Lung (tissue), 12 donors: ENCODE data around the gene MKLN1. TPM values are rescaled to one million over a fixed set of nuclear protein-coding genes. Genes with fewer than 3 reads are reported as not detected.

Experiments used
- ATAC-seq: fragments of 200-7000 bp; cut with Tn5 transposase; one replicate; pipeline ENCODE4 v1.9.1; 2020; ENCODE audit warnings: moderate number of reproducible peaks; ENCODE audit not compliant: insufficient read depth, low FRiP score
- DNase-seq, 3 donors: peaks; one replicate each; pipeline ENCODE4 v3.0.0-alpha.2; 2013 to 2017
- H3K27ac ChIP-seq, 2 donors: one replicate each; pipeline ENCODE4 v1.5.1; 2013; ENCODE audit warnings: mild to moderate bottlenecking in 2 of 2, moderate library complexity in 2 of 2, control low read depth in 1 of 2, inconsistent platforms in 1 of 2, low read depth in 1 of 2, low read length in 1 of 2
- H3K27me3 ChIP-seq, 3 donors: one replicate each; pipeline ENCODE4 v1.5.1; 2013; ENCODE audit warnings: low read length in 2 of 3; ENCODE audit not compliant: control insufficient read depth in 3 of 3, insufficient read depth in 3 of 3
- H3K36me3 ChIP-seq, 4 donors: one replicate each; pipeline ENCODE4 v1.5.1; 2013; ENCODE audit warnings: low read length in 4 of 4, mild to moderate bottlenecking in 1 of 4, moderate library complexity in 1 of 4; ENCODE audit not compliant: control insufficient read depth in 4 of 4, insufficient read depth in 4 of 4
- H3K4me1 ChIP-seq, 5 donors: one replicate each; pipeline ENCODE4 v1.5.1; 2013; ENCODE audit warnings: low read length in 5 of 5, mild to moderate bottlenecking in 2 of 5, moderate library complexity in 1 of 5; ENCODE audit not compliant: control insufficient read depth in 5 of 5, insufficient read depth in 5 of 5
- H3K4me3 ChIP-seq: one replicate; pipeline ENCODE4 v1.5.1; 2013; ENCODE audit warnings: mild to moderate bottlenecking, control low read depth, moderate library complexity
- H3K9ac ChIP-seq, 2 donors: one replicate each; pipeline ENCODE4 v1.5.1; 2013; ENCODE audit warnings: low read length in 2 of 2, control low read depth in 1 of 2; ENCODE audit not compliant: insufficient read depth in 1 of 2
- H3K9me3 ChIP-seq, 4 donors: one replicate each; pipeline ENCODE4 v1.5.1; 2013; ENCODE audit warnings: low read length in 3 of 4, mild to moderate bottlenecking in 1 of 4, moderate library complexity in 1 of 4; ENCODE audit not compliant: control insufficient read depth in 4 of 4, insufficient read depth in 3 of 4
- CTCF ChIP-seq: IDR thresholded peaks from 2 replicates; pipeline ENCODE4 v1.5.1; 2012; ENCODE audit warnings: mild to moderate bottlenecking; ENCODE audit errors: control extremely low read depth, extremely low read depth
- WGBS, 2 donors: extraction: QIAGEN DNeasy Blood & Tissue Kit; methylation state at CpG; one replicate each; pipeline ENCODE4 v1.1.7; 2013; 5-methylcytosine and 5-hydroxymethylcytosine counted together
- polyA plus RNA-seq, 2 donors: library from polyadenylated mRNA; stranded (reverse); fragments of 200-250 nt; gene quantifications; one replicate each; pipeline ENCODE4 v1.2.1, GENCODE V29; 2013
- total RNA-seq, 2 donors: library from RNA; depleted of rRNA in 1 of 2; stranded (reverse); fragments of >200 nt in 1 of 2; gene quantifications; one replicate each; pipeline ENCODE4 v1.2.1, GENCODE V29; 2014 to 2021
- donor health status: control.
- donor health status: control.
- donor health status: Bipolar disorder and iron deficiency.
- donor health status: healthy.
- donor health status: DM: yes; HTN: yes; CAD: no.

MKLN1 gene
- total and polyA plus RNA-seq, 4 donors = 11.6 to 135 (median 27.4) TPM

GRCh38 chr7:131388126-131388525 lies 60.5 kb downstream of the MKLN1 start:
- H3K27me3 ChIP-seq = no peaks in the 10 kb centered on the region
- H3K9me3 ChIP-seq = no peaks in the 10 kb centered on the region
- no peak for DNase-seq
- TF ChIP-seq CTCF = no peak
- peaks cover 0 to 9% (median 0%) of the 10 kb centered on the region in 5 donors for H3K4me1 ChIP-seq
- no peak for ATAC-seq
- no peak overlapping the region for H3K4me3 ChIP-seq
- H3K27ac ChIP-seq = no peak overlapping the region
- WGBS, 2 donors = 100% methylated on average over 1 of the region's 1 CpG
- H3K9ac ChIP-seq = no peak overlapping the region
- H3K36me3 ChIP-seq = no peaks in the 10 kb centered on the region

- Histone ChIP-seq H3K36me3 (peaks cover 0 to 5% (median 0%) of the 10 kb centered on the region in 4 donors), H3K9ac (no peak overlapping the region), H3K4me1 (no peaks in the 10 kb centered on the region), H3K9me3 (no peaks in the 10 kb centered on the region), H3K27me3 (no peaks in the 10 kb centered on the region), H3K4me3 (no peak overlapping the region), H3K27ac (no peak overlapping the region)
- no peak for ATAC-seq
- WGBS, 2 donors = 97 to 98% methylated on average over 1 of the region's 1 CpG
- no peak for TF ChIP-seq CTCF
- DNase-seq = peak in 1 of 3 donors; percentile 34
These were observed 62.6 kb downstream of the MKLN1 start for GRCh38 chr7:131390275-131390674.

- H3K4me1 ChIP-seq = no peaks in the 10 kb centered on the region
- no peaks in the 10 kb centered on the region for H3K27me3 ChIP-seq
- H3K36me3 ChIP-seq = peaks cover 0 to 5% (median 0%) of the 10 kb centered on the region in 4 donors
- no peak overlapping the region for H3K4me3 ChIP-seq
- ATAC-seq = no peak
- H3K9ac ChIP-seq = no peak overlapping the region
- no peak for DNase-seq
- TF ChIP-seq CTCF = no peak
- no peaks in the 10 kb centered on the region for H3K9me3 ChIP-seq
- 97% methylated on average over 2 of the region's 2 CpGs for WGBS, 2 donors
- no peak overlapping the region for H3K27ac ChIP-seq
These were observed 63.5 kb downstream of the MKLN1 start for GRCh38 chr7:131391145-131391544.

- Histone ChIP-seq H3K27ac (no peak overlapping the region), H3K4me1 (peaks cover 0 to 8% (median 0%) of the 10 kb centered on the region in 5 donors), H3K27me3 (no peaks in the 10 kb centered on the region), H3K9ac (no peak overlapping the region), H3K4me3 (no peak overlapping the region), H3K36me3 (peaks cover 0 to 31% (median 7%) of the 10 kb centered on the region in 4 donors), H3K9me3 (peaks cover 0 to 8% (median 0%) of the 10 kb centered on the region in 4 donors)
- no peak for TF ChIP-seq CTCF
- DNase-seq = peak in 2 of 3 donors; percentile 72 to 73
- ATAC-seq = no peak
- 49 to 58% methylated on average over 1 of the region's 1 CpG for WGBS, 2 donors
These were observed 73.1 kb downstream of the MKLN1 start for GRCh38 chr7:131400681-131401176.
